Naive thymus-derived CD8-positive, alpha-beta T cell (primary cell): ENCODE data around the gene SFTPA2. TPM values are rescaled to one million over a fixed set of nuclear protein-coding genes. Genes with fewer than 3 reads are reported as not detected.
"Not testable (repeated sequence)": the region's sequence is repeated elsewhere in the genome, so short reads cannot be mapped to it uniquely, and the experiment has no call there.

Experiments
- ATAC-seq, 2 donors: fragments of 150-1000 bp; cut with Tn5 transposase in 1 of 2; sonication (Bioruptor Pico), chemical (Tn5 transposase) in 1 of 2; 1 replicate in 1 of 2; 2 replicates in 1 of 2; pipeline ENCODE4 v1.10.0; 2021; ENCODE audit warnings: mild to moderate bottlenecking in 2 of 2, moderate library complexity in 2 of 2
- POLR2A ChIA-PET: fragments of 350-600 bp; sonication (Branson Sonifier 250); formaldehyde crosslinking; loops from one replicate; lab custom pipeline; 2021; ENCODE audit warnings: antibody characterized with exemption; lab: Charles Lee
- DNase-seq, 10 donors: peaks; one replicate each; pipeline versions ENCODE4 v3.0.0 to v3.0.0-alpha.2; 2020 to 2022
- H3K27ac Mint-ChIP-seq, 10 donors: one replicate each; pipeline ENCODE4 v1.8.0; 2020 to 2022; ENCODE audit warnings: mild to moderate bottlenecking in 10 of 10, mixed read lengths in 10 of 10, moderate library complexity in 4 of 10, inconsistent platforms in 1 of 10
- H3K27me3 Mint-ChIP-seq, 5 donors: one replicate each; pipeline ENCODE4 v1.8.0; 2021 to 2022; ENCODE audit warnings: mixed read lengths in 5 of 5
- H3K36me3 Mint-ChIP-seq, 3 donors: one replicate each; pipeline ENCODE4 v1.8.0; 2020 to 2022; ENCODE audit warnings: mixed read lengths in 3 of 3, mild to moderate bottlenecking in 2 of 3, inconsistent platforms in 1 of 3
- H3K4me1 Mint-ChIP-seq, 4 donors: one replicate each; pipeline ENCODE4 v1.8.0; 2021 to 2022; ENCODE audit warnings: mixed read lengths in 4 of 4
- H3K4me3 Mint-ChIP-seq, 10 donors: one replicate each; pipeline ENCODE4 v1.8.0; 2020 to 2022; ENCODE audit warnings: mild to moderate bottlenecking in 10 of 10, mixed read lengths in 10 of 10, moderate library complexity in 6 of 10, inconsistent platforms in 1 of 10
- H3K9me3 Mint-ChIP-seq, 9 donors: one replicate each; pipeline ENCODE4 v1.8.0; 2020 to 2022; ENCODE audit warnings: mixed read lengths in 9 of 9, mild to moderate bottlenecking in 3 of 9, inconsistent platforms in 1 of 9, moderate library complexity in 1 of 9
- polyA plus RNA-seq, 3 donors: library from polyadenylated mRNA; unstranded; fragments of 300-500 nt; fragmentation: Illumina TruSeq; gene quantifications; one replicate each; pipeline ENCODE4 v1.2.3, GENCODE V29; 2021
- total RNA-seq, 8 experiments: library from RNA in 2 of 8; stranded (reverse) in 2 of 8; gene quantifications; one replicate each; pipeline ENCODE4 v1.2.3 and lab custom pipeline; 2021 to 2026

The SFTPA2 gene
- total and polyA plus RNA-seq, 5 experiments from 2014 or later = not detected

DNA sequence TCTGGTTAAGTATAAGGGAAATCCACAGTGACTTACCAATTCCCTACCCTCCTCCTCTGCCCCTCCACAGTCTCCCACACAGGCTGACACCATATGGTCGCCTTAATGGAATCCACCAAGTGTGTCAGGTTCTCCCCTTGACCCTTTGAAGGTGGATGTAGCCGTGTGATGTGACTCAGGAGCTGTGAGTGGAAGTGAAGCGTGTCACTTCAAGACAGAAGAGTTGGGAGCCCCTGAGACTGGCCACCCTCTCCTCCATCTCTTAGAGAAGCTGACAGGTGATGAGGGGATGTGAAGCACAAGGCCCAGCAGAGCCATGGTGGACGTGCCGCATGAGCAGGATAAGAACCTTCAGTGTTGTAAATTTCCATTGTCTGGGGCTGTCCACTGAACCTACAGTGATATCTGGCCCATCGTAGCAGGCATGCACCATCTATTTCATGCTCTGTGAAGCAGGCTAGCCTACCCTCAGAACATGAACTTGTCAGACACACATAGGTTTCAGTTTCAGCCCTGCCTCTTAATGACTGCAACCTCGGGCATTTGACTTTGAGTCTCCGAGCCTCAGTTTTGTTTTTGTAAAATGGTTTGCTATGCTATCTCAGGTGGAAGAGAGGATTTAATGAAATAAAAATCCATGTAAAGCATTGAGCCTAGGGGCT is 35.0 kb downstream of the SFTPA2 start:
- ATAC-seq, H3K9me3 Mint-ChIP-seq, H3K36me3 Mint-ChIP-seq, H3K4me3 Mint-ChIP-seq, H3K27me3 Mint-ChIP-seq, H3K27ac Mint-ChIP-seq, POLR2A ChIA-PET, H3K4me1 Mint-ChIP-seq, DNase-seq: not testable (repeated sequence)

- H3K4me3 Mint-ChIP-seq, POLR2A ChIA-PET, H3K36me3 Mint-ChIP-seq, H3K27me3 Mint-ChIP-seq, H3K9me3 Mint-ChIP-seq, H3K27ac Mint-ChIP-seq, ATAC-seq, H3K4me1 Mint-ChIP-seq, DNase-seq: not testable (repeated sequence)
These were observed 36.9 kb downstream of the SFTPA2 start for GRCh38 chr10:79523157-79523853.

GRCh38 chr10:79522464-79522863 is 37.7 kb downstream of the SFTPA2 start:
- H3K36me3 Mint-ChIP-seq, H3K4me3 Mint-ChIP-seq, H3K27ac Mint-ChIP-seq, H3K9me3 Mint-ChIP-seq, H3K27me3 Mint-ChIP-seq, POLR2A ChIA-PET, ATAC-seq, H3K4me1 Mint-ChIP-seq, DNase-seq: not testable (repeated sequence)

GRCh38 chr10:79521751-79522150 is 38.5 kb downstream of the SFTPA2 start:
- H3K36me3 Mint-ChIP-seq, ATAC-seq, DNase-seq, H3K27ac Mint-ChIP-seq, H3K27me3 Mint-ChIP-seq, H3K4me1 Mint-ChIP-seq, POLR2A ChIA-PET, H3K4me3 Mint-ChIP-seq, H3K9me3 Mint-ChIP-seq: not testable (repeated sequence)

DNA sequence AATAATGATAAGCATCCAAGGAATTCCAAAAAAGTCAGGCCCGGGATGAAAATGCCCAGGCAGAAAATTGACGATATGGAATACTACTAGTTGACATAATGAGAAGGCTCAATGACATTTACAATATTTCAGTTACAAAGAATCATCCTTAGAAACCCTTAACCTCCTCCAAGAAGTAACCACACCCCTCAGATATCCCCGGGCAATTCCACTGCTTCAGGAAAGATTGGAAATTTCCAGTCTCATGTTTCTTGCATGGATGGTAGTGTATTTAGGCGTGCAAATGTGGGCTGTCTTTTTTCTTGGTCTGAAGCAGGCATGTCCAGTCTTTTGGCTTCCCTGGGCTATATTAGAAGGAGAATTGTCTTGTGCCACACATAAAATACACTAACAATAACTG is 42.6 kb downstream of the SFTPA2 start:
- H3K9me3 Mint-ChIP-seq, DNase-seq, POLR2A ChIA-PET, H3K27ac Mint-ChIP-seq, H3K4me1 Mint-ChIP-seq, H3K4me3 Mint-ChIP-seq, ATAC-seq, H3K36me3 Mint-ChIP-seq, H3K27me3 Mint-ChIP-seq: not testable (repeated sequence)

GRCh38 chr10:79516532-79517205 is 43.5 kb downstream of the SFTPA2 start:
- H3K9me3 Mint-ChIP-seq, H3K4me3 Mint-ChIP-seq, ATAC-seq, H3K4me1 Mint-ChIP-seq, DNase-seq, POLR2A ChIA-PET, H3K36me3 Mint-ChIP-seq, H3K27ac Mint-ChIP-seq, H3K27me3 Mint-ChIP-seq: not testable (repeated sequence)

- H3K4me3 Mint-ChIP-seq, H3K27ac Mint-ChIP-seq, H3K4me1 Mint-ChIP-seq, POLR2A ChIA-PET, DNase-seq, H3K9me3 Mint-ChIP-seq, H3K36me3 Mint-ChIP-seq, H3K27me3 Mint-ChIP-seq, ATAC-seq: not testable (repeated sequence)
These were observed 48.2 kb downstream of the SFTPA2 start, which contains the start of gene EIF5AL1 for GRCh38 chr10:79511891-79512583. Gene EIF5AL1, plus strand, starts transcription at chr10:79512533. Its CDS starts 117 bp downstream, at chr10:79512650.

DNA sequence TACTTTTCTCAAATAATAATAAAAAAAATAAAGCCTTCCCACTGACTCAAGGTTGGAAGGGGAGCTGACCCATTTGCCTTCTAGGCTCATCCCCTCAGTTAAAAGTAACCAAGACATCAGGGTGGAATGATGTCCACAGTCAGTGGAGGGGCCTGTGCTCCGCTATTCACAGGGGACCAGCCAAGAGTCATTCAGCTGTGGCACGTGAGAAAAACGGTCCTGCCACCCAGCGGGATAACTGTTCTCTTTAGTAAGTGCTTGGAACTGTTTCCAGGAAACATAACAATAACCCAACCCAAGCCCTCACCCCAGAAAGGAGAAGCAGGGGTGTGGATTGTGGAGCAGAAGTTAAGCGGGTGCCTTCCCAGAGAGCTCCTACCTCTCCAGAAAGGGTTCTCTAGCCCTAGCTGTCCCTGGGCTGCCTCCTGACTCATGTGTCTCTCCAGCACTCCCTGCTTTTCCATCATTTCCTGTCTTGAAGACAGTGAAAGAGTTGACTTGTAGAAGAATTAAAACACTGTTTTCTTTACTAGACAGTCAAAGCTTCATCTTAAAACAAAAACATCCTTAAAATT is 50.2 kb downstream of the SFTPA2 start:
- ATAC-seq, H3K4me3 Mint-ChIP-seq, H3K36me3 Mint-ChIP-seq: not testable (repeated sequence)

DNA sequence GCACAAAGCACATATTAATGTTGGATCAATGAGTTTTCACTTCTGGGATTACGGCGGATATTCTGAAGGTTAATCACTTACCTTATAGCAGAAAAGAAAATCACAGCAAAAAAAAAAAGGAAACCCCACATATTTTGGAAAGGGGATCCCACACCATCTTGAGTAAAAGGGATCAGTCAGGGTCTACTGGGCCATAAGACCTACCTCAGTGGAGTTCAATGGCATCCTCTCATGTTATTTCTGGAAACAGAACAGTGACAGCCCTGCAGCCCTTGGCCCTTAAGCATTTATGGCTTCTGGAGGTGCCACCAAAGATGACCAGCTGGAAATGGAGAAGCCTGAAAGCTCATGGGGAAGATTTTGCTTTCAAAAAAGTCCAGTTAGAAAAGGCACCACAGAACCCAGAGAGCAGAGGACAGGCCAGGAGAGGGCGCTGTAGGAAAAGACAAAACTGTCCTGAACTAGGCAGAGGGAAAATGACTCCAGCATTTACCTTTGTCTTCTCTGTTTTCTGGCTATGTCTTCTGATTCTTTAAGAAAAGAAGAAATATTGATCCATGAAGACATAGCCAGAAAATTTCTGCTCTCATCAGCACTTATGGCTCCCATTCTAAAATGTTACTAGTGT is 50.8 kb downstream of the SFTPA2 start:
- POLR2A ChIA-PET, H3K4me1 Mint-ChIP-seq, H3K9me3 Mint-ChIP-seq, H3K27ac Mint-ChIP-seq, H3K36me3 Mint-ChIP-seq, H3K4me3 Mint-ChIP-seq, DNase-seq: not testable (repeated sequence)
- peak in 1 of 2 donors; percentile 39 for ATAC-seq
- peaks cover 3 to 22% (median 12%) of the 10 kb centered on the region in 5 donors for H3K27me3 Mint-ChIP-seq

More for the DNA sequence above, 50.2 kb downstream of the SFTPA2 start:
- H3K27me3 Mint-ChIP-seq = peaks cover 3 to 22% (median 14%) of the 10 kb centered on the region in 5 donors
- H3K4me1 Mint-ChIP-seq, DNase-seq, H3K27ac Mint-ChIP-seq, POLR2A ChIA-PET, H3K9me3 Mint-ChIP-seq: not testable (repeated sequence)

GRCh38 chr10:79508245-79508644 is 52.0 kb downstream of the SFTPA2 start:
- H3K9me3 Mint-ChIP-seq, H3K4me3 Mint-ChIP-seq, DNase-seq, H3K4me1 Mint-ChIP-seq, H3K27ac Mint-ChIP-seq, H3K36me3 Mint-ChIP-seq, ATAC-seq, POLR2A ChIA-PET: not testable (repeated sequence)
- H3K27me3 Mint-ChIP-seq = peaks cover 3 to 28% (median 16%) of the 10 kb centered on the region in 5 donors

DNA sequence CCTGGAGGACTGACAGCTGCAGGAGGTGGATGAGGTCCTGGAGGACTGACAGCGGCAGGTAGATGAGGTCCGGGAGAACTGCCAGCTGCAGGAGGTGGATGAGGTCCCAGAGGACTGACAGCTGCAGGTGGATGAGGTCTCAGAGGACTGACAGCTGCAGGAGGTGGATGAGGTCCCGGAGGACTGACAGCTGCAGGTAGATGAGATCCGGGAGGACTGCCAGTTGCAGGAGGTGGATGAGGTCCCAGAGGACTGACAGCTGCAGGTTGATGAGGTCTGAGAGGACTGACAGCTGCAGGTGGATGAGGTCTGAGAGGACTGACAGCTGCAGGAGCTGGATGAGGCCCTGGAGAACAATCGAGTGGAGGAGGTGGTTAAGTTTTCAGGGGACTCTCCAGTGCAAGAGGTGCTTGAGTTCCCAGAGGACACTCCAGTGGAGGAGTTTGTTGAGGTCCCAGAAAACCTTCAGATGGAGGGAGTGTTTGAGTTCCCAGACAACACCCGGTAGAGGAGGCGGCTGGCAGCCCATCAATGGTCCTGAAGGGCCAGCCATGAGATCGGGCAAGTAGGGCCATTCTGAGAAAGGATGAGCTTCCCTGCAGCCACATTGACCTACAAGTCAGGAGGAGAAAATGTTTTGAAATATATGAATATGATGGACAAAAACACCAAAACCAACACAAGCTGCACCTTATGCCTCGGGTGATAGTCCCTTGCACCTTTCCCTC is 52.6 kb downstream of the SFTPA2 start:
- Mint-ChIP-seq H3K27me3 (peaks cover 3 to 34% (median 22%) of the 10 kb centered on the region in 5 donors), H3K36me3 (no peaks in the 10 kb centered on the region), H3K4me1 (peaks cover 0 to 5% (median 0%) of the 10 kb centered on the region in 4 donors), H3K4me3 (no peak overlapping the region), H3K9me3 (no peaks in the 10 kb centered on the region), H3K27ac (no peak overlapping the region)
- POLR2A ChIA-PET = no interaction called here
- DNase-seq (no peak), ATAC-seq (no peak)
